IMR-90 (cell line): ENCODE measurements around the gene AGAP1. TPM values are rescaled to one million over a fixed set of nuclear protein-coding genes. Genes with fewer than 3 reads are reported as not detected.

Experiments
- ATAC-seq: fragments of 200-7000 bp; cut with Tn5 transposase; 2 replicates; pipeline ENCODE4 v1.9.1; 2020; ENCODE audit warnings: low read depth, mild to moderate bottlenecking, moderate library complexity
- BruUV-seq: library from RNA; stranded (reverse); fragments of 400-500 nt; replicated peaks from 2 replicates; lab custom pipeline; 2021; lab: Mats Ljungman, UMichigan
- CTCF ChIA-PET: fragments of 300-600 bp; formaldehyde crosslinking; extraction: SDS; loops from one replicate; lab custom pipeline; 2021; ENCODE audit warnings: antibody characterized with exemption; lab: Yijun Ruan, JAX
- POLR2A ChIA-PET: fragments of 300-600 bp; sonication (Branson Sonifier 250); formaldehyde crosslinking; loops from one replicate; lab custom pipeline; 2022; ENCODE audit warnings: antibody characterized with exemption; ENCODE audit not compliant: unreplicated experiment; lab: Charles Lee
- DNase-seq: peaks from one replicate; pipeline ENCODE4 v3.0.0; 2013
- H2AFZ ChIP-seq: replicated peaks from 2 replicates; pipeline ENCODE3; 2013; ENCODE audit warnings: low read length, mild to moderate bottlenecking; ENCODE audit not compliant: poor library complexity
- H2AK5ac ChIP-seq: 2 replicates; pipeline ENCODE4 v1.6.1; 2013; ENCODE audit warnings: low read depth, low read length, inconsistent platforms
- H2AK9ac ChIP-seq: replicated peaks from 2 replicates; pipeline ENCODE3; 2013; ENCODE audit warnings: mild to moderate bottlenecking, low read depth, low read length, moderate library complexity; ENCODE audit not compliant: poor library complexity
- H2BK120ac ChIP-seq: 2 replicates; pipeline ENCODE4 v1.6.1; 2013; ENCODE audit warnings: low read depth, low read length, inconsistent platforms
- H2BK15ac ChIP-seq: 3 replicates; pipeline ENCODE4 v1.6.1; 2013; ENCODE audit warnings: low read depth, low read length, inconsistent platforms
- H2BK20ac ChIP-seq: 2 replicates; pipeline ENCODE4 v1.6.1; 2013; ENCODE audit warnings: low read depth, mild to moderate bottlenecking, inconsistent platforms, low read length, moderate library complexity
- H2BK5ac ChIP-seq: 2 replicates; pipeline ENCODE4 v1.6.1; 2013; ENCODE audit warnings: mild to moderate bottlenecking, low read depth, low read length, inconsistent platforms; ENCODE audit not compliant: poor library complexity, severe bottlenecking
- H3K14ac ChIP-seq: replicated peaks from 2 replicates; pipeline ENCODE4 v1.6.1; 2013; ENCODE audit warnings: low read depth, low read length, inconsistent platforms
- H3K18ac ChIP-seq: 2 replicates; pipeline ENCODE4 v1.6.1; 2013; ENCODE audit warnings: low read depth, low read length, control low read depth
- H3K23ac ChIP-seq: 2 replicates; pipeline ENCODE4 v1.6.1; 2013; ENCODE audit warnings: low read depth, low read length, inconsistent platforms
- H3K27ac ChIP-seq: 2 replicates; pipeline ENCODE4 v1.5.1; 2013; ENCODE audit warnings: mild to moderate bottlenecking, control low read depth, low read length; ENCODE audit not compliant: insufficient read depth
- H3K27me3 ChIP-seq: 2 replicates; pipeline ENCODE4 v1.6.1; 2013; ENCODE audit warnings: low read length; ENCODE audit not compliant: control insufficient read depth, insufficient read depth
- H3K36me3 ChIP-seq: 2 replicates; pipeline ENCODE4 v1.6.1; 2013; ENCODE audit warnings: low read length, mixed read lengths; ENCODE audit not compliant: control insufficient read depth, insufficient read depth
- H3K4ac ChIP-seq: 2 replicates; pipeline ENCODE4 v1.6.1; 2013; ENCODE audit warnings: low read depth, low read length, inconsistent platforms
- H3K4me1 ChIP-seq: 2 replicates; pipeline ENCODE4 v1.6.1; 2013; ENCODE audit warnings: low read length, mixed read lengths; ENCODE audit not compliant: control insufficient read depth, insufficient read depth
- H3K4me2 ChIP-seq: 2 replicates; pipeline ENCODE4 v1.6.1; 2013; ENCODE audit warnings: low read depth, mild to moderate bottlenecking, control low read depth, low read length, moderate library complexity
- H3K4me3 ChIP-seq: 2 replicates; pipeline ENCODE4 v1.5.1; 2013; ENCODE audit warnings: low read depth, mild to moderate bottlenecking, control low read depth, low read length, moderate library complexity; ENCODE audit not compliant: insufficient read depth
- H3K56ac ChIP-seq: 2 replicates; pipeline ENCODE4 v1.6.1; 2013; ENCODE audit warnings: low read length, inconsistent platforms; ENCODE audit not compliant: insufficient read depth; ENCODE audit errors: extremely low read depth
- H3K79me1 ChIP-seq, 2 experiments: 2 replicates each; pipeline ENCODE4 v1.6.1; 2013; ENCODE audit warnings: low read length in 2 of 2, inconsistent platforms in 1 of 2, low read depth in 1 of 2
- H3K9ac ChIP-seq: 2 replicates; pipeline ENCODE4 v1.6.1; 2013; ENCODE audit warnings: low read depth, low read length, control low read depth
- H3K9me1 ChIP-seq: 2 replicates; pipeline ENCODE4 v1.6.1; 2013; ENCODE audit warnings: low read length, inconsistent platforms; ENCODE audit not compliant: insufficient read depth
- H3K9me3 ChIP-seq: 2 replicates; pipeline ENCODE4 v1.6.1; 2013; ENCODE audit warnings: low read length; ENCODE audit not compliant: control insufficient read depth, insufficient read depth
- H4K20me1 ChIP-seq: 2 replicates; pipeline ENCODE4 v1.6.1; 2013; ENCODE audit warnings: low read length, inconsistent platforms; ENCODE audit not compliant: insufficient read depth
- H4K5ac ChIP-seq: 2 replicates; pipeline ENCODE4 v1.6.1; 2013; ENCODE audit warnings: mild to moderate bottlenecking, low read depth, low read length, control low read depth
- H4K8ac ChIP-seq, 2 experiments: 2 replicates each; pipeline ENCODE4 v1.6.1; 2013; ENCODE audit warnings: low read depth in 2 of 2, low read length in 2 of 2, control low read depth in 1 of 2, inconsistent platforms in 1 of 2
- H4K91ac ChIP-seq: 2 replicates; pipeline ENCODE4 v1.6.1; 2013; ENCODE audit warnings: low read depth, low read length, inconsistent platforms; ENCODE audit not compliant: insufficient read depth
- BHLHE40 ChIP-seq: fragments of 150-350 bp; IDR thresholded peaks from 2 replicates; pipeline ENCODE4 v1.6.1; 2016; ENCODE audit warnings: mild to moderate bottlenecking, low read depth, low read length
- CEBPB ChIP-seq: IDR thresholded peaks from 2 replicates; pipeline ENCODE4 v1.6.1; 2012; ENCODE audit warnings: low read depth, low read length, improper control_type of control experiment
- CHD1 ChIP-seq: IDR thresholded peaks from 2 replicates; pipeline ENCODE4 v1.6.1; 2012; ENCODE audit warnings: low read depth, low read length, improper control_type of control experiment
- FOS ChIP-seq: fragments of 150-350 bp; IDR thresholded peaks from 2 replicates; pipeline ENCODE4 v1.6.1; 2016; ENCODE audit warnings: low read depth, low read length
- MAFK ChIP-seq: IDR thresholded peaks from 2 replicates; pipeline ENCODE4 v1.6.1; 2012; ENCODE audit warnings: low read depth, low read length, improper control_type of control experiment
- POLR2A ChIP-seq: IDR thresholded peaks from 2 replicates; pipeline ENCODE4 v1.6.1; 2012; ENCODE audit warnings: mild to moderate bottlenecking, low read depth, low read length
- RAD21 ChIP-seq: IDR thresholded peaks from 2 replicates; pipeline ENCODE4 v1.6.1; 2012; ENCODE audit warnings: low read length, improper control_type of control experiment
- RFX5 ChIP-seq: IDR thresholded peaks from 2 replicates; pipeline ENCODE4 v1.8.0; 2012; ENCODE audit warnings: low read depth, mild to moderate bottlenecking, low read length, moderate library complexity
- SMC3 ChIP-seq: fragments of 150-350 bp; IDR thresholded peaks from 2 replicates; pipeline ENCODE4 v1.6.1; 2016; ENCODE audit warnings: low read depth, mild to moderate bottlenecking, antibody characterized with exemption, low read length, moderate library complexity
- WGBS, 2 experiments: methylation state at CpG; one replicate each; pipeline versions ENCODE4 v1.1.5 to v1.1.7; 2013; ENCODE audit warnings: missing lambda C conversion rate in 2 of 2; ENCODE audit not compliant: insufficient read length in 1 of 2; ENCODE audit errors: extremely low coverage in 2 of 2; 5-methylcytosine and 5-hydroxymethylcytosine counted together
- dilution Hi-C: fragments of 300-500 bp; cut with HindIII; formaldehyde crosslinking; loops from one replicate; pipeline ENCODE4 v1.14.3; 2018; ENCODE audit warnings: low sequenced_read_pairs; ENCODE audit not compliant: unreplicated experiment
- in situ Hi-C: fragments of 300-500 bp; cut with MboI; formaldehyde crosslinking; loops from 3 replicates; pipeline ENCODE4 v1.14.3; 2019; ENCODE audit warnings: low sequenced_read_pairs, inconsistent platforms, mixed read lengths
- intact Hi-C: fragments of 100-400 bp; cut with micrococcal nuclease; formaldehyde crosslinking; loops from 2 replicates; pipeline ENCODE4 v1.10.0; 2022
- polyA plus RNA-seq, 3 experiments: library from polyadenylated mRNA; depleted of rRNA; stranded (reverse); fragments of >200 nt; gene quantifications; 2 replicates each; pipeline ENCODE4 v1.2.3, GENCODE V29; 2012; ENCODE audit warnings: low replicate concordance in 1 of 3
- total RNA-seq: library from RNA; depleted of rRNA; stranded (reverse); fragments of >200 nt; gene quantifications from 2 replicates; pipeline ENCODE4 v1.2.3, GENCODE V29; 2012
- TF ChIP-seq, protein P1 (sequence below): conservative IDR thresholded peaks from 2 replicates; pipeline ENCODE4 v1.5.1; 2012; ENCODE audit warnings: mild to moderate bottlenecking, low read depth, low read length, improper control_type of control experiment
- TF ChIP-seq, protein P2 (sequence below): fragments of 150-350 bp; IDR thresholded peaks from 2 replicates; pipeline ENCODE4 v1.6.1; 2017; ENCODE audit warnings: mild to moderate bottlenecking, antibody characterized with exemption, low read length, low read depth
- TF ChIP-seq, protein P3 (sequence below): fragments of 150-350 bp; IDR thresholded peaks from 2 replicates; pipeline ENCODE4 v1.6.1; 2016; ENCODE audit warnings: low read depth, mild to moderate bottlenecking, low read length, moderate library complexity, borderline replicate concordance

The AGAP1 gene
- total and polyA plus RNA-seq, 2 of the 4 experiments (the other 2 are of a cell fraction): 15.1 to 16.4 TPM

DNA sequence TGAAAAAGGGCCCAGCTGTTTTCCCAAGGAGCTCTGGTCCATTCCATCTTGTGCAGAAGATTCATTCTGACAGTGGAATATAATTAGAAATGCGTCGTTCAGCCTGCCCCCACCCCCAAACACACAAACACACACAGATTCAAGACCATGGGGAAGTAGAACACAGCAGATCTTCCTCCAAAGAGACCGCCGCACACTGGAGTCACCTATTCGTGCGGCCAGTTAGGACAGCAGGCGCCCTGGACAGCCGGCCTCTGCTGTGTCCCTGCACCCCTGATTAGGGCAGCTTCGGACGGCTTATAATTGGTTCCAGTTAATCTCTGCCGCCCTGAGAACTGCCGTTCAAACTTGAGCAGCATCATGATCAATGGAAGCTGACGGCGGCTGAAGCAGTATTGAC lies 558.4 kb downstream of the AGAP1 start:
- WGBS, 2 experiments: no CpG with 5 or more reads among the region's 14 CpGs

More for the DNA sequence above, 558.4 kb downstream of the AGAP1 start:
- H3K9ac ChIP-seq: no peak overlapping the region
- no peak overlapping the region for H3K4ac ChIP-seq
- peaks cover 10% of the 10 kb centered on the region for H3K36me3 ChIP-seq
- no peak overlapping the region for H3K27ac ChIP-seq
- H3K9me3 ChIP-seq: no peaks in the 10 kb centered on the region
- no peak overlapping the region for H4K8ac ChIP-seq
- BruUV-seq: no TSS peak
- no peaks in the 10 kb centered on the region for H3K4me1 ChIP-seq
- no peak overlapping the region for H2BK120ac ChIP-seq
- no peak overlapping the region for H3K14ac ChIP-seq
- no peak for ATAC-seq
- no peak overlapping the region for H3K23ac ChIP-seq
- no peak overlapping the region for H3K4me3 ChIP-seq
- no peak overlapping the region for H3K4me2 ChIP-seq
- H3K79me1 ChIP-seq: no peaks in the 10 kb centered on the region
- no peak overlapping the region for H2AFZ ChIP-seq
- H2BK15ac ChIP-seq: no peak overlapping the region
- in situ Hi-C loops: no loop called here
- dilution Hi-C loops: no loop called here
- H2BK5ac ChIP-seq: no peak overlapping the region
- no peak overlapping the region for H2AK9ac ChIP-seq
- H4K91ac ChIP-seq: no peak overlapping the region
- H4K5ac ChIP-seq: no peak overlapping the region
- H2BK20ac ChIP-seq: no peak overlapping the region
- intact Hi-C loops: no loop called here
- CTCF ChIA-PET: no interaction called here
- no peaks in the 10 kb centered on the region for H3K27me3 ChIP-seq
- POLR2A ChIA-PET: no interaction called here
- H4K20me1 ChIP-seq: no peaks in the 10 kb centered on the region
- no peaks in the 10 kb centered on the region for H3K9me1 ChIP-seq
- H2AK5ac ChIP-seq: no peak overlapping the region
- no peak for DNase-seq
- TF ChIP-seq RAD21 (no peak), POLR2A (no peak), FOS (no peak), RFX5 (no peak), MAFK (no peak), BHLHE40 (no peak), CHD1 (no peak), CEBPB (no peak), SMC3 (no peak)
- TF ChIP-seq, protein P1, sequence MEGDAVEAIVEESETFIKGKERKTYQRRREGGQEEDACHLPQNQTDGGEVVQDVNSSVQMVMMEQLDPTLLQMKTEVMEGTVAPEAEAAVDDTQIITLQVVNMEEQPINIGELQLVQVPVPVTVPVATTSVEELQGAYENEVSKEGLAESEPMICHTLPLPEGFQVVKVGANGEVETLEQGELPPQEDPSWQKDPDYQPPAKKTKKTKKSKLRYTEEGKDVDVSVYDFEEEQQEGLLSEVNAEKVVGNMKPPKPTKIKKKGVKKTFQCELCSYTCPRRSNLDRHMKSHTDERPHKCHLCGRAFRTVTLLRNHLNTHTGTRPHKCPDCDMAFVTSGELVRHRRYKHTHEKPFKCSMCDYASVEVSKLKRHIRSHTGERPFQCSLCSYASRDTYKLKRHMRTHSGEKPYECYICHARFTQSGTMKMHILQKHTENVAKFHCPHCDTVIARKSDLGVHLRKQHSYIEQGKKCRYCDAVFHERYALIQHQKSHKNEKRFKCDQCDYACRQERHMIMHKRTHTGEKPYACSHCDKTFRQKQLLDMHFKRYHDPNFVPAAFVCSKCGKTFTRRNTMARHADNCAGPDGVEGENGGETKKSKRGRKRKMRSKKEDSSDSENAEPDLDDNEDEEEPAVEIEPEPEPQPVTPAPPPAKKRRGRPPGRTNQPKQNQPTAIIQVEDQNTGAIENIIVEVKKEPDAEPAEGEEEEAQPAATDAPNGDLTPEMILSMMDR: no peak
- TF ChIP-seq, protein P2, sequence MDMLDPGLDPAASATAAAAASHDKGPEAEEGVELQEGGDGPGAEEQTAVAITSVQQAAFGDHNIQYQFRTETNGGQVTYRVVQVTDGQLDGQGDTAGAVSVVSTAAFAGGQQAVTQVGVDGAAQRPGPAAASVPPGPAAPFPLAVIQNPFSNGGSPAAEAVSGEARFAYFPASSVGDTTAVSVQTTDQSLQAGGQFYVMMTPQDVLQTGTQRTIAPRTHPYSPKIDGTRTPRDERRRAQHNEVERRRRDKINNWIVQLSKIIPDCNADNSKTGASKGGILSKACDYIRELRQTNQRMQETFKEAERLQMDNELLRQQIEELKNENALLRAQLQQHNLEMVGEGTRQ: no peak
- TF ChIP-seq, protein P3, sequence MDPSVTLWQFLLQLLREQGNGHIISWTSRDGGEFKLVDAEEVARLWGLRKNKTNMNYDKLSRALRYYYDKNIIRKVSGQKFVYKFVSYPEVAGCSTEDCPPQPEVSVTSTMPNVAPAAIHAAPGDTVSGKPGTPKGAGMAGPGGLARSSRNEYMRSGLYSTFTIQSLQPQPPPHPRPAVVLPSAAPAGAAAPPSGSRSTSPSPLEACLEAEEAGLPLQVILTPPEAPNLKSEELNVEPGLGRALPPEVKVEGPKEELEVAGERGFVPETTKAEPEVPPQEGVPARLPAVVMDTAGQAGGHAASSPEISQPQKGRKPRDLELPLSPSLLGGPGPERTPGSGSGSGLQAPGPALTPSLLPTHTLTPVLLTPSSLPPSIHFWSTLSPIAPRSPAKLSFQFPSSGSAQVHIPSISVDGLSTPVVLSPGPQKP: no peak
- no peak overlapping the region for H3K56ac ChIP-seq
- H3K18ac ChIP-seq: no peak overlapping the region
